ENCODE data around the gene HAPLN3.

The HAPLN3 gene

DNA sequence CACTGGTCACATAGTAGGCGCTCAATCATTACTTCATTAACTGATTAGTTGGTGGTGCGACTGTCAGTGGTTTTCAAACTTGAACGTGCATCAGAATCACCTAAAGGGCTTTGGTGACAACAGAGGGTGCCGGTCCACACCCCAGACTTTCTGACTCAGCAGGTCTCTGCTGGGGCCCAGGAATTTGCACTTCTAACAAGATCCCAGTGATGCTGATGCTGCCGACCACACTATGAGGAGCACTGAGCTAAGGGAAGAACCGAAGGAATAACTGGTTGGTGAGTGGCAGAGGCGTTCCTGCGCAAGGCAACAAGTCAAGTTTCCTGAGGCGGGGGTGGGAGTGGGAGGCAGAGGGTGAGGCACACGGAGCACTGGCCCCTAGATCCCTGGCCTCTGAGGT, 18.8 kb downstream of the HAPLN3 start:
- no peaks in the 10 kb centered on the region for H3K79me2 ChIP-seq (ENCODE audit: low read length)
- no peak overlapping the region for H2AFZ ChIP-seq (ENCODE audit: low read length)
- H3K9me3 ChIP-seq (replicated peaks; ENCODE audit: insufficient read depth, low read length), result no peaks in the 10 kb centered on the region
- no peaks in the 10 kb centered on the region for H3F3A ChIP-seq (ENCODE audit: insufficient read depth, low read length)
- no peaks in the 10 kb centered on the region; the same call in 1 of the 2 replicates for H3K27me3 ChIP-seq (replicated peaks; ENCODE audit: insufficient read depth, low read length)
- no peak overlapping the region for H3K4me2 ChIP-seq (ENCODE audit: low read depth, low read length)
- no peaks in the 10 kb centered on the region for H4K20me1 ChIP-seq (ENCODE audit: insufficient read depth, low read length)
- TF ChIP-seq CTCF (IDR thresholded peaks at IDR 0.05; ENCODE audit: low read length), result no peak
- no peaks in the 10 kb centered on the region for H3K4me1 ChIP-seq (ENCODE audit: low read length)
- no peaks in the 10 kb centered on the region for H3K36me3 ChIP-seq (replicated peaks; ENCODE audit: insufficient read depth, low read length)
- H3K27ac ChIP-seq (ENCODE audit: low read length), result no peak overlapping the region
- DNase-seq, result no peak
- no peak overlapping the region for H3K4me3 ChIP-seq (ENCODE audit: low read length)
- no peak overlapping the region for H3K9ac ChIP-seq (ENCODE audit: low read length)
- no peaks in the 10 kb centered on the region for H3K9me2 ChIP-seq (replicated peaks; ENCODE audit: insufficient read depth, low read length)

DNA sequence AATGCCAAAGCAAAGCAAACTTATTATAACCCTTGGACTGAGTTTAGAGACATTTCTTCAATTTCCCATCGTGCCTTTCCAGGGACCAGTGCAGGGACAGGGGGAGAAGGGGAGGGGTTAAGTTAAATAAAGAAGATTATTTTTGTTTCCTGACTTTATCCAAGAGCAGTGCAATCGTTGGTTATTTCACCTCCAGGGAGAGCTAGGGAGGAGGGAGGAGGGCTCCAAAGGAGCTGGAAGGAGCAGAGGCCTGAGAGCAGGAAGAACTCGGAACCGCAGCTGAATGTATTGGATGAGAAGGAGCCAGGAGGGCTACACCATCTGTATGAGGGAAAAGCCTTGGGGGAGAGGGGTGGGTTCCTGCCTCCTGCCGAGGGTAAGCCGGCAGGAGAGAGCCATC, 20.7 kb downstream of the HAPLN3 start:
- no peaks in the 10 kb centered on the region for H3K9me3 ChIP-seq (replicated peaks; ENCODE audit: insufficient read depth, low read length)
- TF ChIP-seq EZH2phosphoT487 (IDR thresholded peaks at IDR 0.05; ENCODE audit: low read length) (no peak), CTCF (IDR thresholded peaks at IDR 0.05; ENCODE audit: low read length) (no peak), EZH2 (optimal IDR thresholded peaks at IDR 0.05; ENCODE audit: low read depth, low read length) (no peak)
- no peaks in the 10 kb centered on the region for H3F3A ChIP-seq (ENCODE audit: insufficient read depth, low read length)

GRCh38 chr15:88874275-88874674, 21.1 kb downstream of the HAPLN3 start:
- Histone ChIP-seq H3K36me3 (replicated peaks; ENCODE audit: insufficient read depth, low read length) (no peaks in the 10 kb centered on the region), H3K27ac (ENCODE audit: low read length) (no peak overlapping the region), H3K4me1 (ENCODE audit: low read length) (no peaks in the 10 kb centered on the region), H3K79me2 (ENCODE audit: low read length) (no peaks in the 10 kb centered on the region), H3K9ac (ENCODE audit: low read length) (no peak overlapping the region), H3K4me3 (ENCODE audit: low read length) (no peak overlapping the region), H3F3A (ENCODE audit: insufficient read depth, low read length) (no peaks in the 10 kb centered on the region), H3K9me2 (replicated peaks; ENCODE audit: insufficient read depth, low read length) (no peaks in the 10 kb centered on the region), H4K20me1 (ENCODE audit: insufficient read depth, low read length) (no peaks in the 10 kb centered on the region), H3K27me3 (replicated peaks; ENCODE audit: insufficient read depth, low read length) (no peaks in the 10 kb centered on the region; the same call in 1 of the 2 replicates), H2AFZ (ENCODE audit: low read length) (no peak overlapping the region), H3K4me2 (ENCODE audit: low read depth, low read length) (no peak overlapping the region), H3K9me3 (replicated peaks; ENCODE audit: insufficient read depth, low read length) (no peaks in the 10 kb centered on the region)
- no peak for DNase-seq
- TF ChIP-seq EZH2 (optimal IDR thresholded peaks at IDR 0.05; ENCODE audit: low read depth, low read length) (no peak), CTCF (IDR thresholded peaks at IDR 0.05; ENCODE audit: low read length) (no peak), EZH2phosphoT487 (IDR thresholded peaks at IDR 0.05; ENCODE audit: low read length) (no peak)

More for the DNA sequence above, 20.7 kb downstream of the HAPLN3 start:
- Histone ChIP-seq H2AFZ (ENCODE audit: low read length) (no peak overlapping the region), H3K27me3 (replicated peaks; ENCODE audit: insufficient read depth, low read length) (no peaks in the 10 kb centered on the region; the same call in 1 of the 2 replicates), H3K9ac (ENCODE audit: low read length) (no peak overlapping the region), H3K9me2 (replicated peaks; ENCODE audit: insufficient read depth, low read length) (no peaks in the 10 kb centered on the region), H3K79me2 (ENCODE audit: low read length) (no peaks in the 10 kb centered on the region), H3K4me1 (ENCODE audit: low read length) (no peaks in the 10 kb centered on the region), H3K4me2 (ENCODE audit: low read depth, low read length) (no peak overlapping the region), H4K20me1 (ENCODE audit: insufficient read depth, low read length) (no peaks in the 10 kb centered on the region), H3K27ac (ENCODE audit: low read length) (no peak overlapping the region), H3K36me3 (replicated peaks; ENCODE audit: insufficient read depth, low read length) (no peaks in the 10 kb centered on the region), H3K4me3 (ENCODE audit: low read length) (no peak overlapping the region)
- no peak for DNase-seq

Data from MM.1S (cell line).